Keratinocyte (primary cell): ENCODE measurements around the gene IL32. TPM values are rescaled to one million over a fixed set of nuclear protein-coding genes. Genes with fewer than 3 reads are reported as not detected.
"Not testable (repeated sequence)": the region's sequence is repeated elsewhere in the genome, so short reads cannot be mapped to it uniquely, and the experiment has no call there.

Source experiments
- DNase-seq: peaks from one replicate; pipeline ENCODE4 v3.0.0-alpha.2; 2011; ENCODE audit warnings: low read depth, missing footprints, low spot score
- FAIRE-seq: peaks from 2 replicates; lab custom pipeline; 2011; peaks lifted over from hg19 to GRCh38; lab: Jason Lieb, UNC
- H2AFZ ChIP-seq: 2 replicates; pipeline ENCODE4 v1.6.0; 2012; ENCODE audit warnings: low read length, control low read depth, inconsistent platforms; ENCODE audit not compliant: control insufficient read depth
- H3K27ac ChIP-seq: 2 replicates; pipeline ENCODE4 v1.5.1; 2011; ENCODE audit warnings: low read length; ENCODE audit not compliant: control insufficient read depth, insufficient read depth
- H3K27me3 ChIP-seq: 3 replicates; pipeline ENCODE4 v1.6.0; 2011; ENCODE audit warnings: low read length; ENCODE audit not compliant: control insufficient read depth, insufficient read depth; ENCODE audit errors: extremely low read depth
- H3K36me3 ChIP-seq, 2 experiments: 2 replicates in 1 of 2; 3 replicates in 1 of 2; pipeline ENCODE4 v1.5.1; 2011; ENCODE audit warnings: low read length in 2 of 2, mild to moderate bottlenecking in 1 of 2; ENCODE audit not compliant: control insufficient read depth in 2 of 2, insufficient read depth in 2 of 2; ENCODE audit errors: extremely low read depth in 1 of 2
- H3K4me1 ChIP-seq: 3 replicates; pipeline ENCODE4 v1.5.1; 2011; ENCODE audit warnings: low read length; ENCODE audit not compliant: control insufficient read depth, insufficient read depth; ENCODE audit errors: extremely low read depth
- H3K4me2 ChIP-seq: 3 replicates; pipeline ENCODE4 v1.6.0; 2011; ENCODE audit warnings: low read depth, low read length; ENCODE audit not compliant: control insufficient read depth, insufficient read depth; ENCODE audit errors: extremely low read depth
- H3K4me3 ChIP-seq, 3 experiments: fragments of 200-600 bp in 1 of 3; sonication (generic) in 1 of 3; 2 replicates in 2 of 3; 3 replicates in 1 of 3; pipeline ENCODE4 v1.5.1; 2011 to 2016; ENCODE audit warnings: low read length in 3 of 3, mild to moderate bottlenecking in 3 of 3, control low read depth in 2 of 3, inconsistent platforms in 1 of 3, low read depth in 1 of 3, mixed read lengths in 1 of 3, mixed run types in 1 of 3, moderate library complexity in 1 of 3; ENCODE audit not compliant: control insufficient read depth in 2 of 3, insufficient read depth in 2 of 3; ENCODE audit errors: extremely low read depth in 1 of 3
- H3K79me2 ChIP-seq: 2 replicates; pipeline ENCODE4 v1.6.0; 2012; ENCODE audit warnings: low read length; ENCODE audit not compliant: control insufficient read depth, insufficient read depth
- H3K9ac ChIP-seq: 3 replicates; pipeline ENCODE4 v1.6.0; 2011; ENCODE audit warnings: low read length; ENCODE audit not compliant: control insufficient read depth, insufficient read depth; ENCODE audit errors: extremely low read depth
- H3K9me1 ChIP-seq: 3 replicates; pipeline ENCODE4 v1.6.0; 2011; ENCODE audit warnings: low read length; ENCODE audit not compliant: control insufficient read depth, insufficient read depth; ENCODE audit errors: extremely low read depth
- H3K9me3 ChIP-seq: 2 replicates; pipeline ENCODE4 v1.5.1; 2012; ENCODE audit warnings: low read depth, low read length; ENCODE audit not compliant: control insufficient read depth
- H4K20me1 ChIP-seq: 3 replicates; pipeline ENCODE4 v1.6.0; 2011; ENCODE audit warnings: low read length; ENCODE audit not compliant: control insufficient read depth, insufficient read depth; ENCODE audit errors: extremely low read depth
- EZH2 ChIP-seq: IDR thresholded peaks from one replicate; pipeline ENCODE4 v1.6.1; 2012; ENCODE audit warnings: inconsistent platforms, mild to moderate bottlenecking, low read length, moderate library complexity
- dilution Hi-C: fragments of 300-500 bp; cut with MboI; formaldehyde crosslinking; loops from one replicate; pipeline ENCODE4 v1.7.0; 2020; ENCODE audit warnings: low sequenced_read_pairs; ENCODE audit not compliant: extremely low pct_ligation_motif_present
- polyA plus RNA-seq, 5 experiments: library from polyadenylated mRNA; depleted of rRNA in 3 of 5; stranded (reverse) in 3 of 5; stranded (forward) in 1 of 5; unstranded in 1 of 5; fragments of >200 nt; gene quantifications; 1 replicate in 1 of 5; 2 replicates in 3 of 5; 3 replicates in 1 of 5; pipeline versions ENCODE4 v1.2.1 to v1.2.3, GENCODE V29; 2011 to 2012; ENCODE audit warnings: missing spikeins in 2 of 5, low read depth in 1 of 5, low replicate concordance in 1 of 5
- TF ChIP-seq, protein P1 (sequence below), 3 experiments: IDR thresholded peaks in 1 of 3; conservative IDR thresholded peaks in 1 of 3; optimal IDR thresholded peaks in 1 of 3; 2 replicates in 2 of 3; 3 replicates in 1 of 3; pipeline versions ENCODE3 to v1.5.1; 2011; ENCODE audit warnings: low read length in 3 of 3, mild to moderate bottlenecking in 3 of 3, moderate library complexity in 2 of 3, control low read depth in 1 of 3, inconsistent platforms in 1 of 3; ENCODE audit not compliant: insufficient read depth in 2 of 3; ENCODE audit errors: extremely low read depth in 1 of 3

The IL32 gene
- polyA plus RNA-seq, 1 donor (not counting 4 experiments of a cell fraction or from before 2014, with no cell fraction given): 0.28 TPM

DNA sequence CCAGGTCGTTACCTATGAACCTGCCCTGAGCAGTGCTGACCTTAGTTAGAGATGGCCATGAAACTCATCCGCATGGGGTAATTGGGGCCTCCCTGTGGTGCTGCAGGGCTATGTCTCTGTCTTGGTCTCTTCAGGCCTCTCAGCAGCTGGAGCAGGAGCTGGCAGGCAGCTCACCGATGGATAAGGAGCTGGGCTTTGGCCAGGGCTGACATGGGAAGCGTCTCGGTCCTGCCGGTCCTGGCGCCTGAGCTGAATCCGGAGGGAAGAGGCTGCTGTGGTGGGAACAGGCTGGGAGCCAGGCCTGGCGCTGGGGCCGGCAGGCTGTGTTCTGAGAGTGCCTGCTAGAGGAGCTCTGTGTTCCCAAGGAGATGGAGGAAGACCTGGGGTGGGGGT lies 10.1 kb downstream of the IL32 start:
- peaks cover 21% of the 10 kb centered on the region for H3K27me3 ChIP-seq
- H3K4me3 ChIP-seq: no peak overlapping the region
- DNase-seq: no peak
- no peak for FAIRE-seq
- no peaks in the 10 kb centered on the region for H4K20me1 ChIP-seq
- H3K9me1 ChIP-seq: no peaks in the 10 kb centered on the region
- H3K36me3 ChIP-seq: no peaks in the 10 kb centered on the region
- no peak overlapping the region for H3K27ac ChIP-seq
- H2AFZ ChIP-seq: no peak overlapping the region
- H3K4me1 ChIP-seq: no peaks in the 10 kb centered on the region
- H3K4me2 ChIP-seq: no peak overlapping the region
- H3K9me3 ChIP-seq: no peaks in the 10 kb centered on the region
- no peak overlapping the region for H3K9ac ChIP-seq
- dilution Hi-C loops: no loop called here
- TF ChIP-seq EZH2: no peak
- TF ChIP-seq, protein P1, sequence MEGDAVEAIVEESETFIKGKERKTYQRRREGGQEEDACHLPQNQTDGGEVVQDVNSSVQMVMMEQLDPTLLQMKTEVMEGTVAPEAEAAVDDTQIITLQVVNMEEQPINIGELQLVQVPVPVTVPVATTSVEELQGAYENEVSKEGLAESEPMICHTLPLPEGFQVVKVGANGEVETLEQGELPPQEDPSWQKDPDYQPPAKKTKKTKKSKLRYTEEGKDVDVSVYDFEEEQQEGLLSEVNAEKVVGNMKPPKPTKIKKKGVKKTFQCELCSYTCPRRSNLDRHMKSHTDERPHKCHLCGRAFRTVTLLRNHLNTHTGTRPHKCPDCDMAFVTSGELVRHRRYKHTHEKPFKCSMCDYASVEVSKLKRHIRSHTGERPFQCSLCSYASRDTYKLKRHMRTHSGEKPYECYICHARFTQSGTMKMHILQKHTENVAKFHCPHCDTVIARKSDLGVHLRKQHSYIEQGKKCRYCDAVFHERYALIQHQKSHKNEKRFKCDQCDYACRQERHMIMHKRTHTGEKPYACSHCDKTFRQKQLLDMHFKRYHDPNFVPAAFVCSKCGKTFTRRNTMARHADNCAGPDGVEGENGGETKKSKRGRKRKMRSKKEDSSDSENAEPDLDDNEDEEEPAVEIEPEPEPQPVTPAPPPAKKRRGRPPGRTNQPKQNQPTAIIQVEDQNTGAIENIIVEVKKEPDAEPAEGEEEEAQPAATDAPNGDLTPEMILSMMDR (optimal IDR thresholded peaks at IDR 0.05 in 1 of 3, IDR thresholded peaks at IDR 0.05 in 1 of 3, conservative IDR thresholded peaks at IDR 0.05 in 1 of 3; ENCODE audit: extremely low read depth in 1 of 3, insufficient read depth in 2 of 3, low read length in 3 of 3): no peak
- H3K79me2 ChIP-seq: no peaks in the 10 kb centered on the region

DNA sequence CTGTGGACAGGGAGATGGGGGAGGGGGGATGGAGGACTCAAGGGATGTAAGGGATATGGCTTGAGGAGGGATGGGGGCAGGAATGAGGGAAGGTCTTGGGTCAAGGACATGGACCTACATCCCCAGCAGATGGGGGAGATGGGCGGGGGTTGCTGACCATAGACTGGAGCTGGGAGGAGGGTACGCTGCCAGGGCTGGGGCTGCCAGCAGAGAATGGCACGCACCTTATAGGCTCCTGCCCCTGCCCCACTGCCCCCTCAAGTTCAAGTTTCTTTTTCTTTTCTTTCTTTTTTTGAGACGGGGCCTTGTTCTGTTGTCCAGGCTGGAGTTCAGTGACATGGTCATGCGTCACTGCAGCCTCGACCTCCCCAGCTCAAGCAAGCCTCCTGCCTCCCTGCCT lies 10.5 kb downstream of the IL32 start:
- H3K79me2 ChIP-seq, H4K20me1 ChIP-seq, H3K27ac ChIP-seq, FAIRE-seq, H3K4me2 ChIP-seq, DNase-seq, H3K4me3 ChIP-seq, H2AFZ ChIP-seq, H3K9ac ChIP-seq, H3K36me3 ChIP-seq, dilution Hi-C loops, H3K9me3 ChIP-seq, H3K4me1 ChIP-seq, H3K9me1 ChIP-seq: not testable (repeated sequence)
- H3K27me3 ChIP-seq: peaks cover 25% of the 10 kb centered on the region

DNA sequence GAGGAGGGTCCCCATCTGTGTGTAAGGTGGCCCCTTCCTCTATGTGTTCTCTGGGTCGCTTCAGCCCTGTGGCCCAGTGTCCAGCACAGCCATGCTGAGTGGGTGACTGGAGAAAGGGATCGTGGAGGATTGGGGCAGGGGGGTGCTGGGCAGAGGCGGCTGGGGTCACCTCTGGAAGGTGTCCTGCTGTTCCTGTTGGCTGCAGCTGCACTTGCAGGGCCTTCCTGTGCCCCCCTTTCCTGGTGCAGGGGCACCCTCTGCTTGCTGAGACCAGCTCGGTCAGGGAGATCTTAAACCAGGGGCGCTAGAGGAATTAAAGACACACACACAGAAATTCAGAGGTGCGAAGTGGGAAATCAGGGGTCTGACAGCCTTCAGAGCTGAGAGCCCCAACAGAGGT lies 11.1 kb downstream of the IL32 start:
- H3K4me1 ChIP-seq: no peaks in the 10 kb centered on the region
- H3K9ac ChIP-seq: no peak overlapping the region
- no peaks in the 10 kb centered on the region for H3K9me1 ChIP-seq
- no peak for FAIRE-seq
- H3K9me3 ChIP-seq: no peaks in the 10 kb centered on the region
- H3K36me3 ChIP-seq: no peaks in the 10 kb centered on the region
- no peak for DNase-seq
- H3K4me2 ChIP-seq: no peak overlapping the region
- no peaks in the 10 kb centered on the region for H3K79me2 ChIP-seq
- dilution Hi-C loops: no loop called here
- H2AFZ ChIP-seq: no peak overlapping the region
- H3K27me3 ChIP-seq: peaks cover 29% of the 10 kb centered on the region
- no peak overlapping the region for H3K4me3 ChIP-seq
- no peak overlapping the region for H3K27ac ChIP-seq
- TF ChIP-seq, protein P1 (optimal IDR thresholded peaks at IDR 0.05 in 1 of 3, IDR thresholded peaks at IDR 0.05 in 1 of 3, conservative IDR thresholded peaks at IDR 0.05 in 1 of 3; ENCODE audit: extremely low read depth in 1 of 3, insufficient read depth in 2 of 3, low read length in 3 of 3): no peak
- TF ChIP-seq EZH2: no peak
- H4K20me1 ChIP-seq: no peaks in the 10 kb centered on the region
